Measurements from ENCODE around the gene SART3.
"Not testable (repeated sequence)": the region's sequence is repeated elsewhere in the genome, so short reads cannot be mapped to it uniquely, and the experiment has no call there.

Gene SART3

DNA sequence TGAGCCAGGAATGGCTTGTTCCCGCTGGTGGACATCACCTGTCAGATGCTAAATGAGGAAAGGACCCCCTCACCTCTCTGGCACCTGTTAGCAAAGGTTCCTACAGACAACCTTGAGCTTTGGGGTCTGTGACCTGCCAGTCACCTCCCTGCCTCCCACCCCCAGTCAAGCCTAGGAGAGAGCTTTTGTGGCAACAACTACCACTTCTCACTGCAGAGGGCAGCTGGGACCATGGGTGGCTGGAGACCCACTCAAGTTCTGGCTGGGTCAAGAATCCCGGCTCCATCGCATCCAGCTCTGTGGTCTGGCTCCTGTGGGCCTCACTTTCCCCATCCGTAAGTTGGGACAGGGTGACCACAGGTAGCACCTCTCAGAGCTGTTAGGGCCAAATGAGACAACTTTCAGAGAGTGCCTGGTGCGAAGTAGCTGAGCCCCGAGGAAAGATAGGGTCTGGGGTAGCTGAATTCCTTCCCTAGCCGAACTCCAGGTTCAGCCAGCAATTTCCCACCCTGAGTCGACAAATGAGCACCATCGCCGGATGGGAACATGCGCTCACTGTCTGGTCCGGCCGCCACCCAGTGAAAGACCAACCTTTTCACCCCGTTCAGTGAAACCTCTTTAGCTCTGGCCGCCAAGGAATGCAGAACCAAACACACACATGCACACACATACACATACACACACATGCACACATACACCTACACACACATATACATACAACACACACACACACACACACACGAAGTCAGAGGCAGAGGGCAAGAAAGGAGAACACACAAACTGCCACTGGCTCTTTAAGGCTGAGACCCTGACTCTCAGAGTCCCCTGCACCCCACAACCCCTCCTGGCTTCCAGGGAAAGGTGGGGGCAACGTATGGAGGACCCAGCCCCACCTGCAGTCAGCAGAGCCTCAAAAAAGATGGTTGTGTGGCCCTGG is 35.0 kb upstream of the SART3 start:
- no peak for DNase-seq (ENCODE audit: low read depth)
- TF ChIP-seq, protein P1, sequence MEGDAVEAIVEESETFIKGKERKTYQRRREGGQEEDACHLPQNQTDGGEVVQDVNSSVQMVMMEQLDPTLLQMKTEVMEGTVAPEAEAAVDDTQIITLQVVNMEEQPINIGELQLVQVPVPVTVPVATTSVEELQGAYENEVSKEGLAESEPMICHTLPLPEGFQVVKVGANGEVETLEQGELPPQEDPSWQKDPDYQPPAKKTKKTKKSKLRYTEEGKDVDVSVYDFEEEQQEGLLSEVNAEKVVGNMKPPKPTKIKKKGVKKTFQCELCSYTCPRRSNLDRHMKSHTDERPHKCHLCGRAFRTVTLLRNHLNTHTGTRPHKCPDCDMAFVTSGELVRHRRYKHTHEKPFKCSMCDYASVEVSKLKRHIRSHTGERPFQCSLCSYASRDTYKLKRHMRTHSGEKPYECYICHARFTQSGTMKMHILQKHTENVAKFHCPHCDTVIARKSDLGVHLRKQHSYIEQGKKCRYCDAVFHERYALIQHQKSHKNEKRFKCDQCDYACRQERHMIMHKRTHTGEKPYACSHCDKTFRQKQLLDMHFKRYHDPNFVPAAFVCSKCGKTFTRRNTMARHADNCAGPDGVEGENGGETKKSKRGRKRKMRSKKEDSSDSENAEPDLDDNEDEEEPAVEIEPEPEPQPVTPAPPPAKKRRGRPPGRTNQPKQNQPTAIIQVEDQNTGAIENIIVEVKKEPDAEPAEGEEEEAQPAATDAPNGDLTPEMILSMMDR (IDR thresholded peaks at IDR 0.05; ENCODE audit: insufficient read depth, low read depth, low read length, missing control alignments): no peak
- H3K4me3 ChIP-seq (ENCODE audit: low read depth, low read length): no peak overlapping the region

DNA sequence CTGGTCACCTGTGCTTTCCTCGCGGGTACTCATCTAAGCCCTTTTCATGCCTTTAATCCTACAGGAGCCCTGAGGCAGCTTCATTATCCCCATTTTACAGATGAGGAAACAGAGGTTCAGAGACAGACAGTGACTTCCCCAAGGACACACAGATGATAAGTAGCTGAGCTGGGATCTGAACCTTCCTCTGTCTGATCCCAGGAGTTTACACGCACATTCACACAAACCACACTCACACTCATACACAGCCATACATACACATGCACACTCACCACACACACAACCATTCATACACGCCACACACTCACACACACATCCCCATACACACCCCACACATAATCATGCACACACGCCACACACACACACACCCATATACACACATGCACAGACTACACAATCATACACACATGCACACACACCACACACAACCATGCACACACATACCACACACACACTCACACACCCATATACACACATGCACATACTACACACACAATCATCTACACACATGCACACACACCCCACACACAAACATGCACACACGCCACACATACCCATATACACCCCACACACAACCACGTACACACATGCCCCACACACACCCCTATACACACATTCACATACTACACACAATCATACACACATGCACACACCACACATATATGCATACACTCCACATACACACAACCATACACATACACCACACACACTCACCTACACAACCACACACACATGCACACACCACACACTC is 34.2 kb upstream of the SART3 start:
- TF ChIP-seq, protein P1 (IDR thresholded peaks at IDR 0.05; ENCODE audit: insufficient read depth, low read depth, low read length, missing control alignments): no peak
- no peak for DNase-seq (ENCODE audit: low read depth)
- H3K4me3 ChIP-seq (ENCODE audit: low read depth, low read length): no peak overlapping the region

DNA sequence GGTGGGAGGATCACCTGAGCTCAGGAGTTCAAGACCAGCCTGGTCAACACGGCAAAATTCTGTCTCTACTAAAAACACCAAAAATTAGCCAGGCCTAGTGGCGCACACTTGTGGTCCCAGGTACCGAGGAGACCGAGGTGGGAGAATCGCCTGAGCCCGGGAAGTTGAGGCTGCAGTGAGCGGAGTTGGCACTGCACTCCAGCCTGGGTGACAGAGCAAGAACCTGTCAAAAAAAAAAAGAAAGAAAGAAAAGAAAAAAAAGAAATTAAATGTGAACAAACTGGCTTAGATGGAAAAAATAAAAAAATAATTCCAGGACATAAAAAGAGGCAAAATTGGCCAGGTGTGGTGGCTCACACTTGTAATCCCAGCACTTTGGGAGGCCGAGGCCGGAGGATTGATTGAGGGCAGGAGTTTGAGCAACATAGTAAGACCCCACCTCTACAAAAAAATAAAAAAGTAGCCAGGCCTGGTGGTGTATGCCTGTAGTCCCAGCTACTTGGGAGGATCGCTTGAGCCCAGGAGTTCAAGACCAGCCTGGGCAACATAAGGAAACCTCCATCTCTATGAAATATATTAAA is 33.4 kb upstream of the SART3 start:
- TF ChIP-seq, protein P1 (IDR thresholded peaks at IDR 0.05; ENCODE audit: insufficient read depth, low read depth, low read length, missing control alignments): no peak
- H3K4me3 ChIP-seq (ENCODE audit: low read depth, low read length): no peak overlapping the region
- no peak for DNase-seq (ENCODE audit: low read depth)

DNA sequence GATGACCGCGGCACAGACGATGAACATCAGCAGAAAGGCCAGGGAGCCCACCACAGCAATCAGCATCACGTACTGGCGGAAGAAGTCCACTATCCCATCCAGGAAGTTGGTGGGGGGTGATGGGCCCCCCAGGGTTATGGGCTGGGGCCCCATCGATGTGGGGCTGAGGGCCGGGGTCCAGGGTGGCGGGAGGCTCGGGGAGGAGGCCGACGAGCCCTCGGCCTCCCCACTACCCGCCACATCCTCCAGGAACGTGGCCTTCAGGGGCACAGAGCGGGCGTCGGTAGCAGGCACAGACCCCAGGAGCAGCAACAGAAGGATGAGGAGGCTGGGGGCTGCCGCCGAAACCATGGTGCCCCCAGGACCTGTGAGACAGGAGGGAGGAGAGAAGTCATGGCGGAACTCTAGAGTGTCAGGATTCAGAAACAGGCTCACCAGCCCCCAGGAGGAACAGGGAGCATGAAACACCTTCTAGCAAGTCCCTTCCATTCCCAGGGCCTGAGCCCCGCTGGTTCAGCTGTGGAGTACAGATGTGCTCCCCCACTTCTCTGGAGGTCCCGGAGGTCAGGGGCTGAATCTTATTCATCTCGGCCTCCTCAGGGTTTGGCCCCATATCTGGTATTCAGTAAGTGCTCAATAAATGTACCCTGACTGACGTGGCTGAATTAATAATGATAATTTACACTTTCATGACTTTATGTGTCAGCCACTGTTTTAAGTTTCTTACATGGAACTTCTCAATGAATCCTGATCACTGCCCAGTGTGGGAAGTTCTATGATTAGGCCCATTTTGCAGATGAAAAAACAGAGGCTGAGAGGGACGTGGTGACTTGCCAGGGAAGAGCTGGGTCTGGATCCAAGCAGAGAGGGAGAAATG is 31.3 kb upstream of the SART3 start:
- no peak overlapping the region for H3K4me3 ChIP-seq (ENCODE audit: low read depth, low read length)
- TF ChIP-seq, protein P1 (IDR thresholded peaks at IDR 0.05; ENCODE audit: insufficient read depth, low read depth, low read length, missing control alignments): no peak
- no peak for DNase-seq (ENCODE audit: low read depth)

DNA sequence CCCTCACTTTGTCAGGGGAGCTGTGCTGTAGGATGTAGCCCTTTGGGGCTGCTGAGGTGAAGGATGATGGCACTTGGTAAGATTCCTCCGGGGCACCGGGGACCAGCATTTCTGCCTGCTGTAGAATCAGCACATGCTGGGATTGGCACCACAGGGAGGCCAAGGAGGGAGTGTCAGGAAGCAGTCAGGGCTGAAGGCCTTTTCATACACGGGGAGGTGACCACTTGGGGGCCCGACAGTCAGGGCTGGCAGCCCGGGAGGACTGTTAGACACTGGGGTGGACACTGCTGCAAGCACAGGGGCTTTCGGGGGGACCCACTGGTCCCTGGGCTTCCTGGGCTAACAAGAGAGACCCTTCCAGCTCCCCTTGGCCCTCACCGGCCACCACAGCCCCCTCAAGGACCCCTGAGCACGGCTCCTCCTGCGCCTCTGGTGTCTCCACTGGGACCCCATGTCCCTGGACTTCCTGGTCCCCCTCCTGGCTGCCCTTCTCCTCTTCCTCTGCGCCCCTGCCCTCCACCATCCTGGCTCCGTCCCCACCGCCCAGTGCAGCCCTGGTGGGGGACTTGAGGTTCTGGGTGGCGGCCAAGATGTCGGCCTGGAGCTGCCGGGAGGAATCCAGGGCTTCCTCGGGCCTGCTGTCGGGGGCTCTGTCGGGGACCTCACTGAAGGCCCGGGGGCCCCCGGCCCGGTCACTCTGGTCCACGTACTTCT is 30.5 kb upstream of the SART3 start:
- TF ChIP-seq, protein P1 (IDR thresholded peaks at IDR 0.05; ENCODE audit: insufficient read depth, low read depth, low read length, missing control alignments): no peak
- no peak for DNase-seq (ENCODE audit: low read depth)
- no peak overlapping the region for H3K4me3 ChIP-seq (ENCODE audit: low read depth, low read length)

DNA sequence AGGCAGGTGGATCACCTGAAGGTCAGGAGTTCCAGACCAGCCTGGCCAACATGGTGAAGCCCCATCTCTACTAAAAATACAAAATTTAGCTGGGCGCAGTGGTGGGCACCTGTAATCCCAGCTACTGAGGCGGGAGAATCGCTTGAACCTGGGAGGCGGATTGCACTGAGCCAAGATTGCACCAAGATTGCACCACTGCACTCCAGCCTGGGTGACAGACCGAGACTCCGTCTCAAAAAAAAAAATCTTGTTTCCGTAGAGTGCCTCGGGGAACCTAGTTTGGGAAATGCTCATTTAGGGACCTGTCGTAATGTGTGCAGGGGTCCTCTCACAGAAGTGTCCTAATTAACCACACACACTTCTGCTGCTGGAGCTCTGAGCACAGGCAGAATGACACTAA is 29.5 kb upstream of the SART3 start:
- DNase-seq (ENCODE audit: low read depth); H3K4me3 ChIP-seq (ENCODE audit: low read depth, low read length): not testable (repeated sequence)
